ENCODE measurements around the gene EPHB1.

GRCh38 chr3:135081856-135082434 lies 286.9 kb downstream of the EPHB1 start:
- TF ChIP-seq CTCF (IDR thresholded peaks at IDR 0.05) (no peak), YY1 (IDR thresholded peaks at IDR 0.05; ENCODE audit: low read depth) (no peak)
